H9 (cell line): ENCODE data around the gene CCDC69. TPM values are rescaled to one million over a fixed set of nuclear protein-coding genes. Genes with fewer than 3 reads are reported as not detected.

Experiments
- DNase-seq: peaks from one replicate; pipeline ENCODE4 v3.0.0-alpha.2; 2017
- H2AFZ ChIP-seq: one replicate; pipeline ENCODE4 v1.6.1; 2013; ENCODE audit warnings: mild to moderate bottlenecking, low read length, control low read depth, moderate library complexity
- H2AK5ac ChIP-seq: 2 replicates; pipeline ENCODE4 v1.6.1; 2013; ENCODE audit warnings: low read length, control low read depth, mixed read lengths; ENCODE audit not compliant: insufficient read length
- H2BK120ac ChIP-seq: one replicate; pipeline ENCODE4 v1.6.1; 2013; ENCODE audit warnings: low read depth, mild to moderate bottlenecking, low read length, control low read depth, inconsistent platforms; ENCODE audit not compliant: poor library complexity, severe bottlenecking
- H2BK12ac ChIP-seq: 2 replicates; pipeline ENCODE4 v1.6.1; 2013; ENCODE audit warnings: low read length, control low read depth, mixed read lengths, low read depth; ENCODE audit not compliant: insufficient read length
- H2BK15ac ChIP-seq: 2 replicates; pipeline ENCODE4 v1.6.1; 2013; ENCODE audit warnings: low read depth, low read length, control low read depth
- H2BK20ac ChIP-seq: one replicate; pipeline ENCODE4 v1.6.1; 2013; ENCODE audit warnings: low read depth, mild to moderate bottlenecking, low read length, control low read depth, inconsistent platforms; ENCODE audit not compliant: poor library complexity, severe bottlenecking
- H2BK5ac ChIP-seq: 2 replicates; pipeline ENCODE4 v1.6.1; 2013; ENCODE audit warnings: low read length, control low read depth, mixed read lengths; ENCODE audit not compliant: insufficient read length
- H3K14ac ChIP-seq: 2 replicates; pipeline ENCODE4 v1.6.1; 2013; ENCODE audit warnings: low read length, control low read depth; ENCODE audit not compliant: insufficient read depth
- H3K18ac ChIP-seq: 2 replicates; pipeline ENCODE4 v1.6.1; 2013; ENCODE audit warnings: low read depth, mild to moderate bottlenecking, mixed read lengths, low read length, control low read depth; ENCODE audit not compliant: insufficient read length
- H3K23ac ChIP-seq: 2 replicates; pipeline ENCODE4 v1.6.1; 2013; ENCODE audit warnings: low read length, control low read depth, mixed read lengths, low read depth; ENCODE audit not compliant: insufficient read length
- H3K23me2 ChIP-seq: 2 replicates; pipeline ENCODE4 v1.6.1; 2013; ENCODE audit warnings: low read depth, mild to moderate bottlenecking, mixed read lengths, low read length, control low read depth; ENCODE audit not compliant: insufficient read length, poor library complexity, severe bottlenecking
- H3K27ac ChIP-seq: 2 replicates; pipeline ENCODE4 v1.5.1; 2013; ENCODE audit warnings: low read length, control low read depth, mixed read lengths, low read depth; ENCODE audit not compliant: insufficient read length
- H3K27me3 ChIP-seq: 2 replicates; pipeline ENCODE4 v1.6.1; 2013; ENCODE audit warnings: low read length, control low read depth, inconsistent platforms; ENCODE audit not compliant: insufficient read depth
- H3K4ac ChIP-seq: 2 replicates; pipeline ENCODE4 v1.6.1; 2013; ENCODE audit warnings: low read depth, mild to moderate bottlenecking, control low read depth, inconsistent platforms, low read length, moderate library complexity
- H3K4me1 ChIP-seq: 2 replicates; pipeline ENCODE4 v1.6.1; 2013; ENCODE audit warnings: low read length, control low read depth, inconsistent platforms; ENCODE audit not compliant: insufficient read depth
- H3K4me2 ChIP-seq: 2 replicates; pipeline ENCODE4 v1.6.1; 2013; ENCODE audit warnings: low read length, control low read depth, mixed read lengths; ENCODE audit not compliant: insufficient read length, insufficient read depth
- H3K56ac ChIP-seq: 2 replicates; pipeline ENCODE4 v1.6.1; 2013; ENCODE audit warnings: low read depth, mild to moderate bottlenecking, mixed read lengths, low read length, control low read depth; ENCODE audit not compliant: insufficient read length
- H3K79me1 ChIP-seq: 2 replicates; pipeline ENCODE4 v1.6.1; 2013; ENCODE audit warnings: low read depth, mild to moderate bottlenecking, moderate library complexity, low read length, control low read depth, inconsistent platforms; ENCODE audit not compliant: insufficient read depth, poor library complexity, severe bottlenecking
- H3K79me2 ChIP-seq: 2 replicates; pipeline ENCODE4 v1.6.1; 2013; ENCODE audit warnings: low read length, control low read depth, inconsistent platforms; ENCODE audit not compliant: insufficient read depth
- H3K9ac ChIP-seq: 2 replicates; pipeline ENCODE4 v1.6.1; 2013; ENCODE audit warnings: low read length, control low read depth, mixed read lengths; ENCODE audit not compliant: insufficient read length; ENCODE audit errors: extremely low read depth
- H3K9me3 ChIP-seq: one replicate; pipeline ENCODE4 v1.6.1; 2013; ENCODE audit warnings: low read depth, low read length, inconsistent platforms; ENCODE audit not compliant: control insufficient read depth
- H3T11ph ChIP-seq: one replicate; pipeline ENCODE4 v1.6.1; 2013; ENCODE audit warnings: mild to moderate bottlenecking, low read length, control low read depth, inconsistent platforms
- H4K20me1 ChIP-seq: one replicate; pipeline ENCODE4 v1.6.1; 2013; ENCODE audit not compliant: control insufficient read depth, insufficient read length, insufficient read depth
- H4K5ac ChIP-seq: 2 replicates; pipeline ENCODE4 v1.6.1; 2013; ENCODE audit warnings: low read depth, mild to moderate bottlenecking, mixed read lengths, low read length, control low read depth; ENCODE audit not compliant: insufficient read length
- H4K8ac ChIP-seq: replicated peaks from 2 replicates; pipeline ENCODE4 v1.6.1; 2013; ENCODE audit warnings: low read length, control low read depth, mixed read lengths, low read depth; ENCODE audit not compliant: insufficient read length
- H4K91ac ChIP-seq: 2 replicates; pipeline ENCODE4 v1.6.1; 2013; ENCODE audit warnings: low read depth, mild to moderate bottlenecking, moderate library complexity, mixed read lengths, low read length, control low read depth; ENCODE audit not compliant: insufficient read length
- H3K27ac Mint-ChIP-seq, 3 experiments: 2 replicates in 2 of 3; 3 replicates in 1 of 3; pipeline ENCODE4 v1.8.0; 2020 to 2021; ENCODE audit warnings: mixed read lengths in 3 of 3, mild to moderate bottlenecking in 1 of 3, moderate library complexity in 1 of 3
- H3K27me3 Mint-ChIP-seq: 2 replicates; pipeline ENCODE4 v1.8.0; 2021; ENCODE audit warnings: low read depth, mild to moderate bottlenecking, moderate library complexity, mixed read lengths
- H3K36me3 Mint-ChIP-seq, 3 experiments: 2 replicates in 2 of 3; 3 replicates in 1 of 3; pipeline ENCODE4 v1.8.0; 2020 to 2021; ENCODE audit warnings: low read depth in 3 of 3, mixed read lengths in 3 of 3; ENCODE audit not compliant: insufficient read depth in 1 of 3
- H3K4me1 Mint-ChIP-seq, 2 experiments: 2 replicates each; pipeline ENCODE4 v1.8.0; 2020; ENCODE audit warnings: mixed read lengths in 2 of 2
- H3K4me3 Mint-ChIP-seq, 2 experiments: 2 replicates in 1 of 2; 3 replicates in 1 of 2; pipeline ENCODE4 v1.8.0; 2020 to 2021; ENCODE audit warnings: mild to moderate bottlenecking in 2 of 2, mixed read lengths in 2 of 2, moderate library complexity in 1 of 2
- H3K9me3 Mint-ChIP-seq, 2 experiments: 2 replicates in 1 of 2; 3 replicates in 1 of 2; pipeline ENCODE4 v1.8.0; 2020; ENCODE audit warnings: mild to moderate bottlenecking in 2 of 2, mixed read lengths in 2 of 2, moderate library complexity in 1 of 2
- CTCF ChIP-seq: fragments of 200-600 bp; sonication (generic); conservative IDR thresholded peaks from 3 replicates; pipeline ENCODE4 v1.8.0; 2021; ENCODE audit warnings: antibody characterized with exemption, mild to moderate bottlenecking
- WGBS: extraction: QIAGEN DNeasy Blood & Tissue Kit; methylation state at CpG from one replicate; pipeline ENCODE4 v1.1.7; 2013; ENCODE audit warnings: missing lambda C conversion rate, low lambda C conversion rate, mixed read lengths; ENCODE audit not compliant: insufficient read length; ENCODE audit errors: extremely low coverage; 5-methylcytosine and 5-hydroxymethylcytosine counted together
- total RNA-seq: library from RNA; stranded (reverse); gene quantifications from 2 replicates; pipeline ENCODE4 v1.2.1, GENCODE V29; 2021

The CCDC69 gene
- total RNA-seq, 1 experiment from 2014 or later = 5.3 TPM

DNA sequence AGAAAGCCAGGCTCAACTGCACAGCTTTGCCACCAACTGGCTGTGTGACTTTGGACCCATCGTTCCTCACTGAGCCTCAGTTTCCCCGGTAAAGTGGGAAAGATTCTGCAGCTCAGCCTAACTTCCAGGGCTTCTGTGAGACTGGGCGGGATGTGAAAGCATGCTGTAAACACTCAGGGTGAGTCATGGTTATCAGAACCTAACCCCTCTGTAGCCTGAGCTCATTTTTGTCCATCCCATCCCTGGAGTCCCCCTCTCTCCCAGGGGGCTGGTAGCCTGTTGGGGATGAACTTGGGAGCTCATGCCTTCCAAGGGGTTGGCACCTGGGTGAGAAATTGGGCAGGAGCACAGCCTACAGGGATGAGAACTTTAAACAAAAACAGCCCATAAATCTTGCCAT, 2.3 kb downstream of the CCDC69 start:
- Histone ChIP-seq H3T11ph (no peak overlapping the region), H3K9ac (no peak overlapping the region), H4K20me1 (no peaks in the 10 kb centered on the region), H3K9me3 (no peaks in the 10 kb centered on the region), H2BK12ac (no peak overlapping the region), H3K4me2 (no peak overlapping the region), H4K5ac (no peak overlapping the region), H4K91ac (no peak overlapping the region), H3K4me1 (no peaks in the 10 kb centered on the region), H3K79me2 (no peaks in the 10 kb centered on the region), H3K56ac (no peak overlapping the region), H4K8ac (no peak overlapping the region), H3K23me2 (peaks cover 3% of the 10 kb centered on the region), H3K14ac (no peak overlapping the region; the same call in 1 of the 2 replicates), H3K18ac (no peak overlapping the region), H2BK120ac (no peak overlapping the region), H3K79me1 (no peaks in the 10 kb centered on the region), H3K4ac (no peak overlapping the region), H2BK5ac (no peak overlapping the region), H2AK5ac (no peak overlapping the region), H2AFZ (no peak overlapping the region), H3K27me3 (no peaks in the 10 kb centered on the region), H2BK15ac (no peak overlapping the region), H2BK20ac (no peak overlapping the region), H3K23ac (no peak overlapping the region), H3K27ac (no peak overlapping the region)
- Mint-ChIP-seq H3K9me3 (no peaks in the 10 kb centered on the region), H3K4me3 (no peak overlapping the region), H3K4me1 (peaks cover 17 to 22% of the 10 kb centered on the region in 2 experiments), H3K36me3 (peaks cover 0 to 2% (median 0%) of the 10 kb centered on the region in 3 experiments; a peak in 1 of 7 replicates), H3K27ac (no peak overlapping the region), H3K27me3 (peaks cover 17% of the 10 kb centered on the region)
- DNase-seq = no peak
- no peak for TF ChIP-seq CTCF
- no CpG with 5 or more reads among the region's 3 CpGs for WGBS
